K562 (cell line): Measurements from ENCODE around the gene TM4SF20. TPM values are rescaled to one million over a fixed set of nuclear protein-coding genes. Genes with fewer than 3 reads are reported as not detected.

Experiments used
- ATAC-seq: fragments of 200-7000 bp; cut with Tn5 transposase; 3 replicates; pipeline ENCODE4 v1.9.1; 2020; ENCODE audit warnings: moderate library complexity
- BruUV-seq: library from RNA; stranded (reverse); fragments of 400-500 nt; replicated peaks from 2 replicates; lab custom pipeline; 2021; lab: Mats Ljungman, UMichigan
- CTCF ChIA-PET: fragments of 300-600 bp; formaldehyde crosslinking; extraction: SDS; loops from one replicate; lab custom pipeline; 2021; ENCODE audit warnings: low intra/inter-chr PET ratio; lab: Yijun Ruan, JAX
- POLR2A ChIA-PET: fragments of 300-600, 350-650 bp; sonication (Branson Sonifier 250); formaldehyde crosslinking; extraction: SDS; loops from one replicate; lab custom pipeline; 2021; ENCODE audit warnings: antibody characterized with exemption, inconsistent platforms; lab: Yijun Ruan, JAX
- DNase-seq, 4 experiments: peaks; one replicate each; pipeline versions ENCODE4 v3.0.0 to v3.0.0-alpha.2; 2011 to 2018; ENCODE audit warnings: low spot score in 3 of 4, mixed read lengths in 3 of 4; ENCODE audit errors: extremely low read depth in 1 of 4
- FAIRE-seq: peaks from 2 replicates; lab custom pipeline; 2011; peaks lifted over from hg19 to GRCh38; lab: Jason Lieb, UNC
- H2AFZ ChIP-seq: 2 replicates; pipeline ENCODE4 v1.6.0; 2011; ENCODE audit warnings: low read depth, low read length, control low read depth, inconsistent platforms
- H3K27ac ChIP-seq: fragments of 200-600 bp; 3 replicates; pipeline ENCODE4 v1.8.0; 2011; ENCODE audit warnings: low read depth, mild to moderate bottlenecking, control low read depth, inconsistent platforms, low read length, moderate library complexity, mixed read lengths; ENCODE audit errors: extremely low read depth
- H3K27me3 ChIP-seq, 2 experiments: fragments of 300-600 bp in 1 of 2; 2 replicates in 1 of 2; 3 replicates in 1 of 2; pipeline versions ENCODE4 v1.6.0 to v1.8.0; 2011; ENCODE audit warnings: inconsistent platforms in 2 of 2, low read length in 2 of 2, mild to moderate bottlenecking in 1 of 2, mixed read lengths in 1 of 2, moderate library complexity in 1 of 2; ENCODE audit not compliant: control insufficient read depth in 2 of 2, insufficient read depth in 2 of 2
- H3K36me3 ChIP-seq: fragments of 300-600 bp; 3 replicates; pipeline ENCODE4 v1.8.0; 2011; ENCODE audit warnings: mild to moderate bottlenecking, low read length, inconsistent platforms; ENCODE audit not compliant: control insufficient read depth, insufficient read depth
- H3K4me1 ChIP-seq, 2 experiments: fragments of 200-600 bp in 1 of 2; replicated peaks in 1 of 2; 2 replicates in 1 of 2; 3 replicates in 1 of 2; pipeline versions ENCODE4 v1.5.1 to v1.8.0; 2011; ENCODE audit warnings: inconsistent platforms in 2 of 2, low read length in 2 of 2, mild to moderate bottlenecking in 1 of 2, mixed read lengths in 1 of 2, moderate library complexity in 1 of 2; ENCODE audit not compliant: control insufficient read depth in 2 of 2, insufficient read depth in 2 of 2
- H3K4me2 ChIP-seq: 2 replicates; pipeline ENCODE4 v1.6.1; 2011; ENCODE audit warnings: low read length, control low read depth, inconsistent platforms, mixed read lengths; ENCODE audit not compliant: insufficient read depth
- H3K4me3 ChIP-seq: fragments of 200-600 bp; sonication (generic), shearing (Covaris generic); 2 replicates; pipeline ENCODE4 v1.5.1; 2016; ENCODE audit warnings: control low read depth, inconsistent platforms
- H3K79me2 ChIP-seq: fragments of 200-600 bp; 3 replicates; pipeline ENCODE4 v1.8.0; 2011; ENCODE audit warnings: low read length, inconsistent platforms; ENCODE audit not compliant: control insufficient read depth, insufficient read depth
- H3K9ac ChIP-seq, 2 experiments: 2 replicates each; pipeline versions ENCODE4 v1.6.0 to v1.6.1; 2011; ENCODE audit warnings: low read depth in 2 of 2, low read length in 2 of 2, control low read depth in 1 of 2, inconsistent platforms in 1 of 2, mild to moderate bottlenecking in 1 of 2, mixed read lengths in 1 of 2; ENCODE audit not compliant: insufficient read depth in 1 of 2
- H3K9me1 ChIP-seq: one replicate; pipeline ENCODE4 v1.6.0; 2011; ENCODE audit warnings: inconsistent platforms, mild to moderate bottlenecking, low read length, moderate library complexity; ENCODE audit not compliant: control insufficient read depth, insufficient read depth
- H3K9me3 ChIP-seq: replicated peaks from 2 replicates; pipeline ENCODE4 v1.5.1; 2011; ENCODE audit warnings: low read depth, low read length, inconsistent platforms; ENCODE audit not compliant: control insufficient read depth, insufficient read depth
- H4K20me1 ChIP-seq: replicated peaks from 2 replicates; pipeline ENCODE4 v1.6.1; 2011; ENCODE audit warnings: low read length, inconsistent platforms, mixed read lengths; ENCODE audit not compliant: control insufficient read depth, insufficient read depth
- ARID1B ChIP-seq: fragments of 450-650 bp; IDR thresholded peaks from 2 replicates; pipeline ENCODE4 v1.6.1; 2016; ENCODE audit warnings: antibody characterized with exemption, mild to moderate bottlenecking, inconsistent platforms
- CBFA2T2 ChIP-seq: fragments of 450-650 bp; conservative IDR thresholded peaks from 2 replicates; pipeline ENCODE4 v1.6.1; 2017; ENCODE audit warnings: mild to moderate bottlenecking
- CBFA2T3 ChIP-seq: fragments of 450-650 bp; IDR thresholded peaks from 2 replicates; pipeline ENCODE4 v1.6.1; 2017
- CBX3 ChIP-seq, 2 experiments: IDR thresholded peaks; 1 replicate in 1 of 2; 2 replicates in 1 of 2; pipeline ENCODE4 v1.6.1; 2012; ENCODE audit warnings: inconsistent platforms in 2 of 2, low read length in 2 of 2, borderline replicate concordance in 1 of 2, control low read depth in 1 of 2
- CHAMP1 ChIP-seq: fragments of 450-650 bp; IDR thresholded peaks from 2 replicates; pipeline ENCODE4 v1.6.1; 2016; ENCODE audit warnings: mild to moderate bottlenecking
- ELK3 ChIP-seq: fragments of 450-650 bp; formaldehyde crosslinking; IDR thresholded peaks from 2 replicates; pipeline ENCODE4 v1.4.0; 2020; ENCODE audit warnings: mild to moderate bottlenecking
- ESRRA ChIP-seq: fragments of 450-650 bp; IDR thresholded peaks from 2 replicates; pipeline ENCODE4 v1.6.1; 2014; ENCODE audit warnings: low read depth, mild to moderate bottlenecking, moderate library complexity, borderline replicate concordance
- EZH2 ChIP-seq: IDR thresholded peaks from 2 replicates; pipeline ENCODE4 v1.6.1; 2012; ENCODE audit warnings: low read depth, mild to moderate bottlenecking, inconsistent platforms, low read length, borderline replicate concordance
- HLTF ChIP-seq: fragments of 450-650 bp; IDR thresholded peaks from 2 replicates; pipeline ENCODE4 v1.6.1; 2016
- KDM1A ChIP-seq, 2 experiments: fragments of 450-650 bp; IDR thresholded peaks; 2 replicates each; pipeline ENCODE4 v1.6.1; 2016; ENCODE audit warnings: mild to moderate bottlenecking in 2 of 2
- L3MBTL2 ChIP-seq: fragments of 450-650 bp; IDR thresholded peaks from 2 replicates; pipeline ENCODE4 v1.6.1; 2016; ENCODE audit warnings: mild to moderate bottlenecking, moderate library complexity
- MTA2 ChIP-seq: fragments of 450-650 bp; IDR thresholded peaks from 2 replicates; pipeline ENCODE4 v1.6.1; 2016; ENCODE audit warnings: low read depth
- NCOR1 ChIP-seq: fragments of 450-650 bp; IDR thresholded peaks from 2 replicates; pipeline ENCODE4 v1.6.1; 2016; ENCODE audit warnings: mild to moderate bottlenecking, moderate library complexity
- RBM25 ChIP-seq: fragments of 200-400 bp; formaldehyde crosslinking; IDR thresholded peaks from 2 replicates; pipeline ENCODE4 v1.6.1; 2018; ENCODE audit warnings: low read length, low read depth, moderate library complexity; ENCODE audit not compliant: severe bottlenecking
- TAL1 ChIP-seq: fragments of 450-650 bp; IDR thresholded peaks from 2 replicates; pipeline ENCODE4 v1.6.1; 2016; ENCODE audit warnings: mild to moderate bottlenecking
- TCF3 ChIP-seq: sonication (generic); formaldehyde crosslinking; IDR thresholded peaks from 2 replicates; pipeline ENCODE4 v1.4.0; 2020; ENCODE audit warnings: mild to moderate bottlenecking, missing genetic modification reagents
- THRAP3 ChIP-seq: fragments of 450-650 bp; IDR thresholded peaks from 2 replicates; pipeline ENCODE4 v1.6.1; 2016; ENCODE audit warnings: mild to moderate bottlenecking, inconsistent platforms, borderline replicate concordance
- TRIM24 ChIP-seq, 2 experiments: fragments of 450-650 bp; IDR thresholded peaks; 2 replicates each; pipeline ENCODE4 v1.6.1; 2016
- TRIM28 ChIP-seq: fragments of 450-650 bp; IDR thresholded peaks from 2 replicates; pipeline ENCODE4 v1.6.1; 2017
- WGBS: fragments of 100-300 bp; shearing (Covaris generic); methylation state at CpG from one replicate; pipeline ENCODE4 v1.1.6; 2016; ENCODE audit warnings: low coverage, mixed read lengths; ENCODE audit not compliant: insufficient coverage; ENCODE audit errors: missing lambda C conversion rate; 5-methylcytosine and 5-hydroxymethylcytosine counted together
- in situ Hi-C: fragments of 300-500 bp; cut with MboI; formaldehyde crosslinking; loops from 4 replicates; pipeline ENCODE4 v1.15.0; 2018; ENCODE audit warnings: inconsistent platforms, mixed read lengths
- intact Hi-C: fragments of 100-400 bp; cut with micrococcal nuclease; formaldehyde crosslinking; loops from 2 replicates; pipeline ENCODE4 v1.14.2; 2022
- polyA plus RNA-seq, 8 experiments: library from polyadenylated mRNA; depleted of rRNA in 4 of 8; stranded (reverse) in 5 of 8; unstranded in 3 of 8; fragments of >200 nt; fragmentation: Nextera tagmentation in 2 of 8; fragmentation: Illumina TruSeq in 1 of 8; extraction: Ambion mirVana in 2 of 8; extraction: Trizol in 1 of 8; gene quantifications; 2 replicates each; pipeline versions ENCODE4 v1.2.1 to v1.2.3, GENCODE V29; 2011 to 2014; ENCODE audit warnings: inconsistent platforms in 1 of 8, missing spikeins in 1 of 8
- total RNA-seq, 7 experiments: library from RNA; depleted of rRNA in 6 of 7; stranded (reverse); fragments of >200 nt in 6 of 7; fragmentation: Illumina TruSeq in 2 of 7; extraction: Trizol in 2 of 7; gene quantifications; 2 replicates each; pipeline versions ENCODE4 v1.2.1 to v1.2.3, GENCODE V29; 2011 to 2021; ENCODE audit warnings: low replicate concordance in 1 of 7
- TF ChIP-seq, protein P1 (sequence below): fragments of 250-450 bp; sonication (Bioruptor Pico); IDR thresholded peaks from 2 replicates; pipeline ENCODE4 v1.5.1; 2021; ENCODE audit warnings: mild to moderate bottlenecking

TM4SF20 gene
- total and polyA plus RNA-seq, 9 of the 15 experiments (the other 6 are each of a cell fraction or from before 2014, with no cell fraction given), result not detected

GRCh38 chr2:227322530-227323205 lies 56.4 kb downstream of the TM4SF20 start:
- H3K27ac ChIP-seq, result no peak overlapping the region
- ChIA-PET CTCF (interaction anchor here (0.5 kb wide), 1 partner anchor 167 kb away, joined by 5 read pairs; no protein-coding TSS in a partner anchor), POLR2A (no interaction called here)
- in situ Hi-C loops (no loop called here), intact Hi-C loops (loop anchor here (10.0 kb wide), 1 partner anchor 188 kb away; no protein-coding TSS in a partner anchor)
- BruUV-seq, result no TSS peak
- no peak overlapping the region for H3K4me3 ChIP-seq
- FAIRE-seq (no peak), DNase-seq (peak in 1 of 4 experiments; percentile 24), ATAC-seq (no peak)
- no peak overlapping the region for H3K9ac ChIP-seq
- peaks cover 6% of the 10 kb centered on the region; the same call in 1 of the 2 replicates for H3K9me3 ChIP-seq
- H3K36me3 ChIP-seq, result no peaks in the 10 kb centered on the region
- 15% methylated on average over 3 of the region's 5 CpGs for WGBS
- peaks cover 7 to 11% of the 10 kb centered on the region in 2 experiments; a peak in 3 of 5 replicates for H3K4me1 ChIP-seq
- H3K79me2 ChIP-seq, result peaks cover 23% of the 10 kb centered on the region
- H2AFZ ChIP-seq, result no peak overlapping the region
- H3K4me2 ChIP-seq, result no peak overlapping the region
- no peaks in the 10 kb centered on the region for H3K27me3 ChIP-seq
- H4K20me1 ChIP-seq, result no peaks in the 10 kb centered on the region
- H3K9me1 ChIP-seq, result no peaks in the 10 kb centered on the region
- TF ChIP-seq TRIM28, result peak; percentile 87
- TF ChIP-seq CBX3 (IDR thresholded peaks at IDR 0.05; ENCODE audit: borderline replicate concordance in 1 of 2, low read length in 2 of 2), result peak in 1 of 2 experiments; percentile 59; a peak in 1 of 3 replicates
- peak; percentile 26 to 46; a peak in 1 of 4 replicates for TF ChIP-seq KDM1A (IDR thresholded peaks at IDR 0.05)
- TF ChIP-seq ESRRA, result peak; percentile 16; the same call in 1 of the 2 replicates
- TF ChIP-seq TRIM24 (IDR thresholded peaks at IDR 0.05), result peak; percentile 20 to 23; a peak in 1 of 4 replicates
- peak; percentile 75 for TF ChIP-seq CBFA2T3
- TF ChIP-seq NCOR1, result 0 out of 2 replicates have a peak, but pooled peaks have one; percentile 12
- no peak for TF ChIP-seq EZH2
- TF ChIP-seq TCF3, result peak; percentile 51
- TF ChIP-seq, protein P1, sequence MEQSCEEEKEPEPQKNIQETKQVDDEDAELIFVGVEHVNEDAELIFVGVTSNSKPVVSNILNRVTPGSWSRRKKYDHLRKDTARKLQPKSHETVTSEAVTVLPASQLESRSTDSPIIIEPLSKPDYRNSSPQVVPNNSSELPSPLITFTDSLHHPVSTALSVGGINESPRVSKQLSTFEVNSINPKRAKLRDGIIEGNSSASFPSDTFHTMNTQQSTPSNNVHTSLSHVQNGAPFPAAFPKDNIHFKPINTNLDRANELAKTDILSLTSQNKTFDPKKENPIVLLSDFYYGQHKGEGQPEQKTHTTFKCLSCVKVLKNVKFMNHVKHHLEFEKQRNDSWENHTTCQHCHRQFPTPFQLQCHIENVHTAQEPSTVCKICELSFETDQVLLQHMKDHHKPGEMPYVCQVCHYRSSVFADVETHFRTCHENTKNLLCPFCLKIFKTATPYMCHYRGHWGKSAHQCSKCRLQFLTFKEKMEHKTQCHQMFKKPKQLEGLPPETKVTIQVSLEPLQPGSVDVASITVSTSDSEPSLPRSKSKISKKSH (CRISPR knock-in tag), result peak; percentile 84; the same call in 1 of the 2 replicates
- TF ChIP-seq CHAMP1, result peak; percentile 38; the same call in 1 of the 2 replicates
- TF ChIP-seq TAL1, result peak; percentile 49; the same call in 1 of the 2 replicates
- TF ChIP-seq L3MBTL2, result no peak
- peak; percentile 46; the same call in 1 of the 2 replicates for TF ChIP-seq CBFA2T2
- peak; percentile 99 for TF ChIP-seq HLTF
- TF ChIP-seq MTA2, result 0 out of 2 replicates have a peak, but pooled peaks have one; percentile 8
- TF ChIP-seq ELK3 (CRISPR knock-in tag), result no peak
- no peak for TF ChIP-seq THRAP3
- peak; percentile 73 for TF ChIP-seq RBM25
- peak; percentile 50; the same call in 1 of the 2 replicates for TF ChIP-seq ARID1B
